Stimulated activated CD8-positive, alpha-beta memory T cell treated with anti-CD3 and anti-CD28 coated beads, Interleukin-7, amount 100 ng/mL, for 48 hours (primary cell): ENCODE results near the gene LHX1.

Experiments
- DNase-seq, 2 donors: peaks; one replicate each; pipeline ENCODE4 v3.0.0-alpha.2; 2020; ENCODE audit warnings: low read depth in 1 of 2; ENCODE audit errors: extremely low read depth in 1 of 2

The LHX1 gene

GRCh38 chr17:36921095-36921851, 16.0 kb upstream of the LHX1 start:
- peak; percentile 48 to 74 for DNase-seq

DNA sequence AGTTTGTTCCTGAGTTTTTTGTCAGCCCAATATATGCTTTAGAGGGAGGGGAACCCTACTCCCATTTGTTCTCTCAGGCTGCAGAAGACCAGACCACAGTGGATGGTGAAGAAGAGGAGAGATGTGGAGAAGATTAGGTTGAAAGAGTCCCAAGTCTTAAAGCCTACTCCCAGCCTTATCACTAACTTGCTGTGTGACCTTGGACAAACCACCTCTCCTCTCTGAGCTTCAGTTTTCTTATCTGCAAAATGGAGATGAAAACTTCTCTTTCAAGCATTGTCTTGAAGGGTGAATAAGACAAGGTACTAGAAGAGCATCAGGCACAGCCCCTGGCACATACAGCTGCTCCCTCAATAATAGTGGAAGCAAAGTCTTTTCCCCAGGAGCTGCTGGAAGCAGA, 15.1 kb upstream of the LHX1 start:
- no peak for DNase-seq

DNA sequence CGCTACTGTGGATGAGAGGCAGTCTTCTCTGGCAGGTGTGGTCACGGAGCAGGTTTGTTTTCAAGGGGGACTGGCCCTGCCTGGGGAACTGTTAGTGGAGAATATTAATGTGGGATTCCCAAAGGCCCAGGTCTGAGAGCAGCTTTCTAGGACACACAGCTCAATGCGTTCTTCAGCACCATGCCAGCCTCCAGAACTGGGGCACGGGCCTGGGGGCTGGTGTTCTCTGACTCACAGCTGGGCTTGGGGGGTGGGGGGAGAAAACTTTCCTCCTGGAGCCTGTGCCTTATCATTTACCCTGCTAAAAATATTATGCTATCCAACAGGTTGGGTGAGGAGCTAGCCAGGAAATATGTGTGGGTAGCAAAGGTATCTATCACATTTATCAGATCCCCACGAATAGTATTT, 13.5 kb upstream of the LHX1 start:
- DNase-seq: no peak

DNA sequence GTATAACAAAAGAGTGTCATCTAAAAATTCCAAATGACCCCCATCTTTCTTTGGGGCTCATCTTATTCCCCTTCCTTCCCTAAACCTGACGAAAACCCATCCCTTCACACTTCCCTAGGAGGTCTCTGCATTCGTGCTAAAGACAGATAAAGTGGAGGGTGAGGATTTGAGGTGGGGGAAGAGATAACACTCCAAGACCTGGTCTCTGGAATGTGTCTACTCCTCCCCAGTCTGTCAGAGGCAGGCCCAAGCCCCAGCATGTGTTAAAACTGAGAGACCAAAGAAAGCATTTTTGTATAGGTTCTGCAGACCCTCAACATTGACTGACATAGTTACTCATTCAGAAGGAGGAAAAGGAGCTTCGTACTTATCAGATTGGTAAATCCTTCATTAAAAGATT, 11.0 kb upstream of the LHX1 start:
- no peak for DNase-seq

DNA sequence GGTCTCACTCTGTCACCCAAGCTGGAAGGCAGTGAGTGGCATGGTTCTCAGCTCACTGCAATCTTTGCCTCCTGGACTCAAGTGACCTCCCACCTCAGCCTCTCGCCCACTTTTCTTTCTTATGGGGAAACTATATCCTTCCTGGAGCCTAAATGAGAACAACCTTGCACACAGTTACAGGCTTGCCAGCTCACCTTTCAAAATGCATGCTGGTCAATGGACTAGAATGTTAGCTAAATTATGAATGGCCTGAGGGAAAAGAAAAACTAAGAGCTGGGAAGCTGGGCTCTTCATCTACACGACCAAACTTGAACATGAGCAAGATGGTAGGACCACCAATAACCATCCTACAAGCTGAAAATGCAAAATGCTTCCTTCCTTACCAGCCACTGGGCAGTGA, 10.6 kb upstream of the LHX1 start:
- no peak for DNase-seq

- DNase-seq: no peak
Measured at GRCh38 chr17:36928471-36929345, 8.6 kb upstream of the LHX1 start.

GRCh38 chr17:36929851-36930582, 7.3 kb upstream of the LHX1 start:
- DNase-seq: no peak

GRCh38 chr17:36930583-36930900, 6.7 kb upstream of the LHX1 start:
- no peak for DNase-seq

DNA sequence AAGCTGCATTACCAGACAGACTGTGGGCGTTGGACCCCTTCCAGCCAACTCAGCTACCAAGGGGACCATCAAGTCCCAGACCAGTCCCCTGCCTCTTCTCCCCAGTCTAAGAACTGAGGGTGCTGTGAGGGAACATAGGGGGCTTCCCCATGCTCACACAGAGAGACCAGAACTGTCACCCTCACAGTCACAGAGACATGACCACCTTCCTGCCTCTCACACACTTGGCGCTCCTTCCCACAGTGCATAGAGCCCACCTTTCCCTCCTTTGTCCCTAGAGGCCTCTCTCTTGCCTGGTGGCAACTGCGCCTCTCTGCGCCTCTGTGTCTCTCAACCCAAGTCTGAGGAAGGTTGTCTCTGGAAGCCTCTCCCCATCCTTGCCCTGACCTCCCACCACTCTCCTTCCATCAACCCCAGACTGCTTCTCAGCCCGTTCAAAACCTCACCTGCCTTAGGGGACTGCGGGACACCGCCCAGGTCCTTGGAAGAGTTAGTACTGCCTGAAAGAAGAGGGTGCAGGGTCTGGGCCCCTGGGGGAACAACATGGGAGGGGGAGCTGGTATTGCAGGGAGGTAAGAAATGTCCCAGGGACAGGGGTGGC, 6.1 kb upstream of the LHX1 start:
- no peak for DNase-seq

GRCh38 chr17:36931697-36932382, 5.4 kb upstream of the LHX1 start:
- no peak for DNase-seq

DNA sequence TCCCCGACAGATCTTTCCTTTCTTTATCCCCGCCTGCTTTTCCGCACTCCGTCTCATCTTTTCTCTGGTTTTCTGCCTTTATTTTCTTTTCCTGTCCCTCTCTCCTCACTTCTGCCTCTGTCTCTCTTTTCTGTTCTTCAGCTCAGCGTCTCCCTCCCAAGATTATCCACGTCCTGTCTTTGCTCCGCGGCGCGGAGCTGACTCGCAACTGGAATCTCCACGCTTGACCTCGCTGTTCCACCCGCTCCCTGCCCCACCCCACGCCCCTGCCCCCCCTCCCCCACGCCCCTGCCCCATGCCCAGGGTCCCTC, 4.9 kb upstream of the LHX1 start:
- no peak for DNase-seq

DNA sequence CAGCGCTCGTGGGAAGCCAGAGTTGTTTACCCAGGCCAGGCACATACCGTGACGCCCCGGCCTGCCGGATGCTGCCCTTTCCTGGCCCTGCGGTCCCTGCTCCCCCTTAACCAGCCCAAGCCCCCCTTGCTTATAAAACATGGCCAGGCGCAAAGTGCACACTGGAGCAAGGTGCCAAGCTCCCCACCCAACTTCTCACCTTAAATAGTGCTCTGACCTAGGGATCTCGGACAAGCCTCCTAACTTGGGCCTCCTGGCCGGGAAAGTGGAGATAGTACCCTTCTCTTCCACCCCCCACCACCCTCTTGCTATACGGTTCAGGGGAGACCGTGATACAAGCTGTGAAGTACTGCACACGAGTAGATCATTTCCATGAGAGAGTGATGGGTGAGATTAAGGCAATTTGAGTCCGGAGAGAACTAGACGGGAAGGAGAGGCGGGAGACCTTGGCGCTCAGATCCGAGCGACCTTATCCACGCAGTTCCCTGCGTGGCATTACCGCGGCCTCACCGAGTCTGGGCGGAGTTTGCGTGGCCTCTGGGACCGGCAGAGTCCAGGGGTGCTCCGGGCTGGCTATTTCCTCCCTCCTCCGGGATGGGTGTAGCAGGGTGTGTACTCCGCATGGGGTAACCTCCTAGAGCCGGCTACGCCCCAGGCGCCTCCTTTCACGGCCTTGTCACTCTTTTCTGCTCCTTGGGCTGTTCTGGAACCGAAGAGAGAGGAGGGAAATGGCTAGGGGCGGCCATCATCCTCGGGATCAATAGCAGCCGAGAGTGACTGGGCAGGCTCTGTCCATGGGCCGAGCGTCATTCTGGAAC, 4.4 kb upstream of the LHX1 start:
- DNase-seq: no peak

DNA sequence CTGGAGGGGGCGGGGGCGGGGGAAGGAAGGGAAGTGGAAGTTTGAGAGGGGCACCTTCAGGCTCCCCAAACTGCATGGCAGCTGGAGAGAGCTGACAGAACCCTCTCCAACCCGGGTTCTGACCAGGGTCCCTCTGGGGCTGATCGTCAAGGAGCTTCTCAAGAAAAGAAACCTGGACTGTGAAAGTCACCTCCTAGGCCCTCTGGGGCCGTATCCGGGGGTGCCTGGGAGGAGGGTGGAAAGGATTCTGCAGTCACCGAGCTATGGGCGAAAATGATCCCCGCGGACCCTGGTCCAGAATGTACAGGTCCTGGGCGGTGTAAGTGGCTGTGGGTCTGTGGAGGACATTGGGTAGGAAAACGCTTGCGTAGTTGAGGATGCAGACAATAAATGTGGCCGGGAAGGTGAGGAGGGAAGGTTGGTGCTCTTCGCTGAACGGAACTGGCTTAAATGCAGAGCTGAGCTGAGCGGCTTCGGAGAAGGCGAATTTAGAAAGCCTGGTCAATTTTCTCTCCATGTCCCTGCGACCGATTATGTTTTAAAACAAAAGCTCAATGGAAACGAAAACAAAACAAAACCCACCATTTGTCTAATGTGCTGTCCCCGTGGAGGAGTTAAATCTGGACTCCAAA, 3.6 kb upstream of the LHX1 start:
- no peak for DNase-seq

DNA sequence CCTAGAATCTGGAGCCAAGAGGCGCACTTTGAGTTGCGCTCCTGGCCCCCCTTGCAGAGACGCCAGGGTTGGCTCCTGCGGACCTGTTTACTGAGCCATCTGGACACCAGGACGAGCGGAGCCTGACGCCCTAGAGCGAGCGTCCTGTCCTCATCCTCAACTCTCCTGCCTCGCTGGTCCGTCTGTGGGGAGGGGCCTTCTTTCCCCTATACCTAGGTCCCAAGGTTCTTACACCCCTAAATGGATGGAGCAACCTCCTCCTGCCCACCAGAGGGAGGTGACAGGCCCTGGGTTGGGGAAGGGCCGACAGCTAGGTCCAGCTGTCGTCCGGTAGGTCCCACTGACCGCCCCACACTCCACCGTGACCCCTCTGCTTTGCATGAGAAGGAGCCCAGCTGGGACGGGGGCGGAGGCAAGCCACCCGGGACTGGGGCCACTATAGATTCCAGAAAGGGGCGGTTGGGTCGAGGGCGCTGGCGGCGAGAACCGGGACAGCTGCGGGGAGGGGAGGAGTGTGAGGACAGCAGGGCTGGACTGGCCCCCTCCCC, 3.1 kb upstream of the LHX1 start:
- DNase-seq: no peak

GRCh38 chr17:36934692-36935630, 2.3 kb upstream of the LHX1 start:
- DNase-seq: no peak

DNA sequence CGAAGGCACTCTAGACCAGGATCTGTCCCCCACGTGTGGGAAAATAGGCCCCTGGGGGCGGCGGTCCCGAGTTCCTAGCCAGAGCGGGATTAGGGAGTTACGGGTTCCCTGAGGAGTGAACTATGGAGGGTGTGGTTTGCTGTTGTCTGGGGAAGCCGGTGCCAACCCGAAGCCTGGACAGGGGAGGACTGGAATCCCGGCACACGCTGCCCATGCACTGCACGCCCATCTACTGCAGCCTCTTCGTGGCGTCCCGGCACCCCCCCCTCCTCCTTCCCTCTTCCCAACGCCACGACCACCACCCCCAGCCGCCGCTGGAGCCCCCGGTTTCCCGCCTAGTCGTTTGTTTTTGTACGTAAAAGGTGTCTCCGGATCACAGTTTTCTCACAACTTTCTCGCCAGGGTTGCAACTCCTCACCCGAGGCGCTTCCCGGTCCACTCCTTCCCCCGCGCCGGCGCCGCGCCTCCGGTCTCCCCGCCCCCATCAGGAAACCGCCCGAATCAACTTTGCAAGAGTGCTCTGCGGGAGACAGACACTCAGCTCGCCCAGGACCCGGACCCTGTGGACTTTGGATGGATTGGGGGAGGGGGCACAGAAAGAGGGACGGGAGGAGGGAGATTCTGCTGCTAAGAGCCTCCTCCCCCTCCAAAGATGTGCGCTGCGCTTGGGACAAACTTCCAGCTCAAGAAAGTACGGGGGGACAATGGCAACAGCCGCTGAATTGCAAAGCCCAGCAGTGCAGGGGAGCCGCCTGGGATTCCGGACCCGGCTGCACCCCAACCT, 1.4 kb upstream of the LHX1 start:
- DNase-seq: no peak

DNA sequence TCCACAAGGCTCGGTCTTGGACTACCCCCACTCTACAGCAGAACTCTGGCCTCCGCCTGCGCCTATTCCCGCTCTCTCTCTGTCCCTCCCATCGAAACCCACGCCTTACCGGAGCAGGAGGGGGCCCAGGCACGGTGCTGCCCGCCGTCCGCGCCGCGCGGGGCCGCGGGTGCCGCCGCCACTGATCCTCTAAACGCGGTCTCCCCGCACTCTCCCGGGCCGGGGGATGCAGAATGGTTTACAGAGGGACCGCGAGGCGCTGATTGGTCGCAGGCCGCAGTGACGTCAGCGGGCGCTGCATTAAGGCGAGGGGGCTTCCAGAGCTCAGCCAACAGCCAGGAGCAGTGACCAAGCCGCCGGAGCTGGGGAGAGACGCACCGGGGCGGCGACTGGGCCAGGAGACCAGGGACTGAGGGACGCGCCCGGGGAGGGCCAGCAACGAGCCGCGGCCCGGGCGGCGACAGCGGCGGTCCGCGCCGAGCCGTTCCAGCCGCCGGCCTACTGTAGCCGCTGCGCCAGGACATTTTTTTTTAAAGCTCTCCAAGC, 747 bp upstream of the LHX1 start:
- no peak for DNase-seq
